22Rv1 (cell line): ENCODE measurements around the gene CBX3.
A peak's percentile ranks its signal among the peaks of the same experiment; 100 is the strongest.

Source experiments
- H3K27ac ChIP-seq: fragments of 450-650 bp; 2 replicates; pipeline ENCODE4 v1.5.1; 2017
- ZFX ChIP-seq: fragments of 450-650 bp; IDR thresholded peaks from 2 replicates; pipeline ENCODE4 v1.6.1; 2017; ENCODE audit warnings: antibody characterized with exemption, borderline replicate concordance
- TF ChIP-seq, protein P1 (sequence below): fragments of 450-650 bp; IDR thresholded peaks from 2 replicates; pipeline ENCODE4 v1.5.1; 2017; ENCODE audit warnings: mild to moderate bottlenecking

CBX3 gene

DNA sequence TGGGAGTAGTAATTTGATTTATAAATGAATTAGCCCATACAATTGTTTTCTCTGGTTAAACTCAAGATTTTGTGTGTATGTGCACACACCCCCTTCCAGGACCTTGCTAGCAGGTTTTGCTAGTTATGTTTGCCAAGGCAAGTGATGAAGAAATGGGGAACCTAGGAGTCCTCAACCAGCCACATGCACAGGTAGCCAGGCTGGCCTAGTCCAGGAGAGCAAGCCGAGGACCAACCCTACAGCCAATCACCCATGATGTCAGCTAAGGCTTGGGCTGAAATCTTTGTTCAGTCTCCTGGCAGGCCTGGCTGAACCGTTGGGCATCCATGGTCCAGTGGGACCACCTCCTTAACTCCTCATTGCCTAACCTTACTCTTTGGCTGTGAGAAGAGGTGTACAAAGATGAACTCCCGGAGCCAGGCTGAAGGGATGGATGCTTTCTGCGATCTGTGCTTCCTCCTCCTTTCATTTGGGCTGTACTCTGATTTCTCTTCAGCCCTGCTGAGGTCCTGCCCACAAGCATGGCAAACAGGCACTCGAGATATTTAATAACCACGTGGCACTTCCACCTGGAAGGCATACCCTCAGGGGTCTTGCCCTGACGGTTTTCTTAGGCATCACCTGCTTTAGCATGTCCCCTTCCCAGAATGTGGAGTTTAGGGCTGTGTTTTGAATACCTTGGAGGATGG is 23.1 kb upstream of the CBX3 start:
- no peak overlapping the region for H3K27ac ChIP-seq
- no peak for TF ChIP-seq ZFX
- TF ChIP-seq, protein P1, sequence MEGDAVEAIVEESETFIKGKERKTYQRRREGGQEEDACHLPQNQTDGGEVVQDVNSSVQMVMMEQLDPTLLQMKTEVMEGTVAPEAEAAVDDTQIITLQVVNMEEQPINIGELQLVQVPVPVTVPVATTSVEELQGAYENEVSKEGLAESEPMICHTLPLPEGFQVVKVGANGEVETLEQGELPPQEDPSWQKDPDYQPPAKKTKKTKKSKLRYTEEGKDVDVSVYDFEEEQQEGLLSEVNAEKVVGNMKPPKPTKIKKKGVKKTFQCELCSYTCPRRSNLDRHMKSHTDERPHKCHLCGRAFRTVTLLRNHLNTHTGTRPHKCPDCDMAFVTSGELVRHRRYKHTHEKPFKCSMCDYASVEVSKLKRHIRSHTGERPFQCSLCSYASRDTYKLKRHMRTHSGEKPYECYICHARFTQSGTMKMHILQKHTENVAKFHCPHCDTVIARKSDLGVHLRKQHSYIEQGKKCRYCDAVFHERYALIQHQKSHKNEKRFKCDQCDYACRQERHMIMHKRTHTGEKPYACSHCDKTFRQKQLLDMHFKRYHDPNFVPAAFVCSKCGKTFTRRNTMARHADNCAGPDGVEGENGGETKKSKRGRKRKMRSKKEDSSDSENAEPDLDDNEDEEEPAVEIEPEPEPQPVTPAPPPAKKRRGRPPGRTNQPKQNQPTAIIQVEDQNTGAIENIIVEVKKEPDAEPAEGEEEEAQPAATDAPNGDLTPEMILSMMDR: no peak

DNA sequence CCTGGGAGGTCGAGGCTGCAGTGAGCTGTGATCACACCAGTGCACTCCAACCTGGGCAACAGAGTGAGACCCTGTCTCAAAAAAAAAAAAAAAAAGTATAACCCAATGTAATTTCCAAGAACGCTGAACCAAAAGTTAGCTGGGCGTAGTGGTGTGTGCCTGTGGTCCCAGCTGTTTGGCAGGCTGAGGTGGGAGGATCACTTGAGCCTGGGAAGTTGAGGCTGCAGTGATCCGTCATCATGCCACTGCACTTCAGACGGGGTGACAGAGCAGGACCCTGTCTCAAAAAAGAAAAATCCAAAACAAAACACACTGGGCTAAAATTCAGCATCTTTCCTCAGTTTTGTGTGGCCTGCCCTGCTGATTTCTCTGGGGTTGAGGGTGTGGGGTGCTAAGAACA is 22.1 kb upstream of the CBX3 start:
- no peak for TF ChIP-seq ZFX
- TF ChIP-seq, protein P1: no peak
- no peak overlapping the region for H3K27ac ChIP-seq

DNA sequence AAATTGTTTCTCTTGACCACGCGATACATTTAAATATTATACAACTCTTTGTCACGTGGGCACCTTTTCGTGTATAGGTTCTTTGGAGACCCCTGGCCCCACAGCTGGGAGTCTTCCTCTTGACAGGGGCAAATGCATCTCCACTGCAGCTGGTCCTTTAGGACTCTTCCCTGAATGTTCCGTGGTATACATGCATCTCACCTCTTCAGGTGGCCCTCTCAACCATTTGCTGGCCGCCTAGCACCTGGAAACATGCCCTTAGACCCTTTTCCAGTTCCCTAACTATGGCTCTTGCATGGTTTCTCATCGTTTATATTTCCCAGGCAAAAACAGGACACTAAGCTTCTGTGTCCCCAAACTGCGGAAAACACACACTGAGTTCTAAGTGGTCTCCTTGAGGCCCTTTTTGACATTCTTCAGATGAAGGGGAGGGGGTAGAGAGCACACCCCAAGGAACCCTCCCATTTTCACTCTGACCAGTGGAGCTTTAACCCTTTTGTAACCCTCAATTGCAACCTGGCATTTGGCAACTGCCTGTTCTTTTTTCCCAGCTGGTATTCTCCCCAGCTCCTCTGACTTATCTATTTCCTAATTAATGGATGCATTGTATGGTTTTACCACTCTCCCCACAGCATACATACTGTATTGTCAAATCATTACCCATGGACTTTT is 21.6 kb upstream of the CBX3 start:
- TF ChIP-seq, protein P1: no peak
- TF ChIP-seq ZFX: no peak
- no peak overlapping the region for H3K27ac ChIP-seq

DNA sequence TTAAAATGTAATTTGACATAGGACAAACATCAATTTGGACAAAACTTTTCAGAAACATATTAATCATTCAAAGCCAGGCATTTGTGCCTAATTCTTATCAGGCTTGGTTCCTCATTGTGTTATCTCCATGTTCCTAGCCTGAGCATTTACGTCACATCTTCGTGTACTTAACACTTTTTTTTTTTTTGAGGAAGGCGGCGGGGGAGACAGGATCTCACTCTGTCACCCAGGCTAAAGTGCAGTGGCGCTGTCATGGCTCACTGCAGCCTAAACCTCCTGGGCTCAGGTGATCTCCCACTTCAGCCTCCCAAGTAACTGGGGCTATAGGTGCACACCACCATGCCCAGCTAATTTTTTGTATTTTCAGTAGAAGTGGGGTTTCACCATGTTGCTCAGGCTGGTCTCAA is 20.8 kb upstream of the CBX3 start:
- no peak overlapping the region for H3K27ac ChIP-seq
- no peak for TF ChIP-seq ZFX
- TF ChIP-seq, protein P1: no peak

DNA sequence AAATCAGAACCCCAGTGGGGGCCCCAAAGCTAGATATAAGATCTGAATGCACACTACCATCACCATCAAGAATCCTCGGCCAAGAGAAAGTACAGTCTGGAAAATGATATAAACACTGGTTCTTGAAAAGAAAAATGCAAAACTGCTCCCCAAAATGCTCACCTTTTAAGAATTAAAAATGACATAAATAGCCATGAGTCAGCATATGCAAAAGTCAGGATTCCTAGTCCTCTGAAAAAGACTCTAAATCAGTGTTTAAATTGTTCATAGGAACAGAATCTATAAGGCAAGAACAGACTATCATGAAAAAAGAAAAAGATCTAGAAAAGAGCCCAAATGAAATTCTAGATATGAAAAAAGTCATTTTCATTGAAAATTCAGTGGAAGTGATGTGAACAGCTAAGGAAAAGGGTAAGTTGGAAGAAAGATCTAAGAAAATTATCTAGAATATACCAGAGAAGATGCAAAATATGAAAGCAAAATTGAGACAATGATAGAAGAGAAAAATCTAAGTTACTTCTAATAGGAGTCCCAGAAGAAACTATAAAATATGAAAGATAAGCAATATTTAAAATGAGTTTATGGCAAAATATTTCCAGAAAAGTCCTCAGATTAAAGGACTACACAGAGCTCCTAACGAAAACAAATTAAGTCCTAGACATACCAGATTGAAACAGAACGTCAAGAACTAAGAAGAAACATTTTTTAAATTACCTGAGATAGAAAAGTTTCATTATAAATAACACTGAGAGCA is 19.9 kb upstream of the CBX3 start:
- TF ChIP-seq ZFX: no peak
- TF ChIP-seq, protein P1: no peak
- peak overlapping the region; percentile 55; the same call in 1 of the 2 replicates for H3K27ac ChIP-seq

DNA sequence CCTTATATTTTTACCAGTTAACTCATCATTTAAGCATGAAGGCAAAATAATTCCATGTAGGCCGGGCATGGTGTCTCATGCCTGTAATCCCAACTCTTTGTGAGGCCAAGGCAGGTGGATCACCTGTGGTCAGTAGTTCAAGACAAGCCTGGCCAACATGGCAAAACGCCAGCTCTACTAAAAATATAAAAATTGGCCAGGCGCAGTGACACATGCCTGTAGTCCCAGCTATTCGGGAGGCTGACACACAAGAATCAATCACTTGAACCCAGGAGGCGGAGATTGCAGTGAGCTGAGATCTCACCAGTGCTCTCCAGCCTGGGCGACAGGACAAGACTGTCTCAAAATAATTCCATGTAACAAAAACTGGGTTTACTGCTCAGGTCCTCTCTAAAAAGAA is 19.3 kb upstream of the CBX3 start:
- TF ChIP-seq, protein P1: no peak
- no peak for TF ChIP-seq ZFX
- H3K27ac ChIP-seq: peak overlapping the region; percentile 55

DNA sequence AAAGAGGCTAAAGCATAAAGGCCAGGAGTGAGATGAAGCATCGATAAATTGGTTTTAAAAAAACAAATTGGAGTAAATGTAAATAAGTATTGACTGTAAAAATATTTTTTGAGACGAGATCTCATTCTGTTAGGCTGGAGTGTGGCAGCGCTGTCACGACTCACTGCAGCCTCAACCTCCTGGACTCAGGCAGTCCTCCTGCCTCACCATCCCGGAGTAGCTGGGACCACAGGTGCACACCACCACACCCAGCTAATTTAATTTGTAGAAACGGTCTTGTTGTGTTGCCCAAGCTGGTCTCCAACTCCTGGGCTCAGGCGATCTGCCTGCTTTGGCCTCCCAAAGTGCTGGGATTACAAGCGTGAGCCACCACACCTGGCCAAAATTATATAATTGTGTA is 18.8 kb upstream of the CBX3 start:
- TF ChIP-seq, protein P1: no peak
- TF ChIP-seq ZFX: no peak
- peak overlapping the region; percentile 55 for H3K27ac ChIP-seq
